PC-9 (cell line): ENCODE results near the gene ARL4A. TPM values are rescaled to one million over a fixed set of nuclear protein-coding genes. Genes with fewer than 3 reads are reported as not detected.

Experiments
- BruUV-seq: library from RNA; stranded (reverse); fragments of 400-500 nt; replicated peaks from 2 replicates; lab custom pipeline; 2021; lab: Mats Ljungman, UMichigan
- CTCF ChIA-PET: fragments of 300-600 bp; sonication (Branson Sonifier 250); formaldehyde crosslinking; loops from one replicate; lab custom pipeline; 2022; ENCODE audit warnings: antibody characterized with exemption; lab: Charles Lee
- POLR2A ChIA-PET: fragments of 300-600 bp; sonication (Branson Sonifier 250); formaldehyde crosslinking; loops from one replicate; lab custom pipeline; 2022; ENCODE audit warnings: antibody characterized with exemption; ENCODE audit not compliant: unreplicated experiment; lab: Charles Lee
- DNase-seq, 2 experiments: peaks; one replicate each; pipeline versions ENCODE4 v3.0.0 to v3.0.0-alpha.2; 2015 to 2022; ENCODE audit warnings: mixed read lengths in 1 of 2
- H2AFZ ChIP-seq: fragments of 200-600 bp; sonication (generic); 2 replicates; pipeline ENCODE4 v1.8.1; 2017; ENCODE audit warnings: antibody characterized with exemption
- H3F3A ChIP-seq: fragments of 200-600 bp; sonication (generic); 2 replicates; pipeline ENCODE4 v1.8.1; 2017; ENCODE audit warnings: antibody characterized with exemption, mild to moderate bottlenecking, low read depth; ENCODE audit not compliant: insufficient read depth
- H3K27ac ChIP-seq: fragments of 200-600 bp; sonication (generic); 2 replicates; pipeline ENCODE4 v1.6.1; 2016; ENCODE audit warnings: mixed run types
- H3K27me3 ChIP-seq: fragments of 200-600 bp; sonication (generic); 2 replicates; pipeline ENCODE4 v1.6.1; 2016; ENCODE audit warnings: low read depth, mixed run types; ENCODE audit not compliant: insufficient read depth
- H3K36me3 ChIP-seq: fragments of 200-600 bp; sonication (generic); 2 replicates; pipeline ENCODE4 v1.6.1; 2016; ENCODE audit warnings: low read depth, mixed run types
- H3K4me1 ChIP-seq: fragments of 200-600 bp; sonication (generic); replicated peaks from 2 replicates; pipeline ENCODE4 v1.6.1; 2016; ENCODE audit warnings: mixed run types; ENCODE audit not compliant: insufficient read depth
- H3K4me2 ChIP-seq: fragments of 200-600 bp; sonication (generic); 2 replicates; pipeline ENCODE4 v1.6.1; 2017; ENCODE audit warnings: mixed run types
- H3K4me3 ChIP-seq: fragments of 200-600 bp; sonication (generic); 2 replicates; pipeline ENCODE4 v1.6.1; 2016; ENCODE audit warnings: mixed run types
- H3K79me2 ChIP-seq: fragments of 200-600 bp; sonication (generic); 2 replicates; pipeline ENCODE4 v1.6.1; 2017; ENCODE audit warnings: low read depth, mixed run types
- H3K9me2 ChIP-seq: fragments of 200-600 bp; sonication (generic); 2 replicates; pipeline ENCODE4 v1.8.1; 2017; ENCODE audit warnings: mild to moderate bottlenecking; ENCODE audit not compliant: insufficient read depth
- H3K9me3 ChIP-seq: fragments of 200-600 bp; sonication (generic); 2 replicates; pipeline ENCODE4 v1.8.1; 2016; ENCODE audit warnings: low read depth; ENCODE audit not compliant: insufficient read depth
- H4K20me1 ChIP-seq: fragments of 200-600 bp; sonication (generic); 2 replicates; pipeline ENCODE4 v1.8.1; 2017; ENCODE audit not compliant: insufficient read depth
- EZH2 ChIP-seq: fragments of 200-600 bp; sonication (generic); IDR thresholded peaks from 2 replicates; pipeline ENCODE4 v1.8.0; 2017; ENCODE audit warnings: antibody characterized with exemption, low read depth
- intact Hi-C: fragments of 100-400 bp; cut with micrococcal nuclease; formaldehyde crosslinking; loops from one replicate; pipeline ENCODE4 v1.10.0; 2022; ENCODE audit not compliant: unreplicated experiment
- total RNA-seq: library from RNA; stranded (reverse); gene quantifications from 2 replicates; pipeline ENCODE4 v1.2.3, GENCODE V29; 2021
- TF ChIP-seq, protein P1 (sequence below): fragments of 200-600 bp; sonication (generic); conservative IDR thresholded peaks from 2 replicates; pipeline ENCODE4 v1.6.1; 2017; ENCODE audit warnings: mixed run types, antibody characterized with exemption, mild to moderate bottlenecking, moderate library complexity

ARL4A gene
- total RNA-seq, 1 experiment from 2014 or later: 17.9 TPM

GRCh38 chr7:12674053-12674452 is 13.4 kb upstream of the ARL4A start:
- Histone ChIP-seq H3K9me3 (0 out of 2 replicates have a peak, but pooled peaks cover 4% of the 10 kb centered on the region), H3K36me3 (no peaks in the 10 kb centered on the region), H3K9me2 (no peaks in the 10 kb centered on the region; the same call in 1 of the 2 replicates), H3F3A (no peaks in the 10 kb centered on the region), H3K27ac (no peak overlapping the region), H4K20me1 (no peaks in the 10 kb centered on the region), H2AFZ (no peak overlapping the region), H3K4me3 (no peak overlapping the region), H3K27me3 (no peaks in the 10 kb centered on the region), H3K4me1 (no peaks in the 10 kb centered on the region), H3K4me2 (no peak overlapping the region), H3K79me2 (no peaks in the 10 kb centered on the region)
- TF ChIP-seq, protein P1, sequence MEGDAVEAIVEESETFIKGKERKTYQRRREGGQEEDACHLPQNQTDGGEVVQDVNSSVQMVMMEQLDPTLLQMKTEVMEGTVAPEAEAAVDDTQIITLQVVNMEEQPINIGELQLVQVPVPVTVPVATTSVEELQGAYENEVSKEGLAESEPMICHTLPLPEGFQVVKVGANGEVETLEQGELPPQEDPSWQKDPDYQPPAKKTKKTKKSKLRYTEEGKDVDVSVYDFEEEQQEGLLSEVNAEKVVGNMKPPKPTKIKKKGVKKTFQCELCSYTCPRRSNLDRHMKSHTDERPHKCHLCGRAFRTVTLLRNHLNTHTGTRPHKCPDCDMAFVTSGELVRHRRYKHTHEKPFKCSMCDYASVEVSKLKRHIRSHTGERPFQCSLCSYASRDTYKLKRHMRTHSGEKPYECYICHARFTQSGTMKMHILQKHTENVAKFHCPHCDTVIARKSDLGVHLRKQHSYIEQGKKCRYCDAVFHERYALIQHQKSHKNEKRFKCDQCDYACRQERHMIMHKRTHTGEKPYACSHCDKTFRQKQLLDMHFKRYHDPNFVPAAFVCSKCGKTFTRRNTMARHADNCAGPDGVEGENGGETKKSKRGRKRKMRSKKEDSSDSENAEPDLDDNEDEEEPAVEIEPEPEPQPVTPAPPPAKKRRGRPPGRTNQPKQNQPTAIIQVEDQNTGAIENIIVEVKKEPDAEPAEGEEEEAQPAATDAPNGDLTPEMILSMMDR: no peak
- TF ChIP-seq EZH2: no peak
- intact Hi-C loops: no loop called here
- ChIA-PET CTCF (no interaction called here), POLR2A (no interaction called here)
- DNase-seq: no peak
- BruUV-seq: no TSS peak

DNA sequence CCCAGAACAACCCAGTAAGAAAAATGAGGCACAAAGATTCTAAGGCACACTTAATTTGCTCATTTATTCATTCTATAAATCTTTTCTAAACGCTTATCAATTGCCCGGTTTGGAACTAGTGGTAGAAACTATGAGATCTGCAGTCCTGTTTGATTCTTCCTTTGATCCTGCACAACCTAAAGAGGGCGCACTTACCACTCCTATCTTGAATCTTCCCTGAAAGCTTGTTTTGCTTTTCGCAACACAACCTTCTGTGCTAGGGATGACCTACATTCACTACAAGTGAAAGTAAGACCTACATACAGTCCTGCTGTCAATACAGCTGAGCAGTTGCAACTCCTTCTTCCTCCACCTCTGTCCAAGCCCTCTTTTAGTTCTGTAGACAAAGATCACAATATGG is 12.6 kb upstream of the ARL4A start:
- Histone ChIP-seq H3F3A (no peaks in the 10 kb centered on the region), H4K20me1 (no peaks in the 10 kb centered on the region), H3K27ac (no peak overlapping the region), H2AFZ (no peak overlapping the region), H3K4me2 (no peak overlapping the region), H3K4me3 (no peak overlapping the region), H3K79me2 (no peaks in the 10 kb centered on the region), H3K36me3 (no peaks in the 10 kb centered on the region), H3K9me2 (no peaks in the 10 kb centered on the region), H3K27me3 (no peaks in the 10 kb centered on the region), H3K9me3 (0 out of 2 replicates have a peak, but pooled peaks cover 4% of the 10 kb centered on the region), H3K4me1 (no peaks in the 10 kb centered on the region)
- TF ChIP-seq, protein P1: peak; percentile 49; the same call in 1 of the 2 replicates
- no peak for TF ChIP-seq EZH2
- intact Hi-C loops: no loop called here
- BruUV-seq: no TSS peak
- DNase-seq: no peak
- POLR2A ChIA-PET: interaction anchor here (0.6 kb wide), 1 partner anchor 98 kb away, joined by 6 read pairs; no protein-coding TSS in a partner anchor
- CTCF ChIA-PET: no interaction called here

- H2AFZ ChIP-seq: no peak overlapping the region
- no peak overlapping the region for H3K27ac ChIP-seq
- peaks cover 15% of the 10 kb centered on the region; the same call in 1 of the 2 replicates for H3K4me1 ChIP-seq
- no peaks in the 10 kb centered on the region for H3K9me2 ChIP-seq
- DNase-seq: no peak
- H3K79me2 ChIP-seq: peaks cover 8% of the 10 kb centered on the region; the same call in 1 of the 2 replicates
- CTCF ChIA-PET: no interaction called here
- H3K4me2 ChIP-seq: no peak overlapping the region
- no peaks in the 10 kb centered on the region for H3K36me3 ChIP-seq
- no peaks in the 10 kb centered on the region for H3K27me3 ChIP-seq
- H3F3A ChIP-seq: peaks cover 17% of the 10 kb centered on the region
- BruUV-seq: no TSS peak
- POLR2A ChIA-PET: interaction anchor here (0.6 kb wide), 1 partner anchor 577 kb away, joined by 6 read pairs; no protein-coding TSS in a partner anchor
- no peaks in the 10 kb centered on the region for H4K20me1 ChIP-seq
- no peaks in the 10 kb centered on the region for H3K9me3 ChIP-seq
- TF ChIP-seq EZH2: no peak
- TF ChIP-seq, protein P1: peak; percentile 70
- intact Hi-C loops: no loop called here
- no peak overlapping the region for H3K4me3 ChIP-seq
These were observed 3.5 kb upstream of the ARL4A start for GRCh38 chr7:12683678-12684585.
